Memory B cell (primary cell): ENCODE data around the gene LAYN.

Experiments used
- ATAC-seq: fragments of 150-1000 bp; cut with Tn5 transposase; 2 replicates; pipeline ENCODE4 v1.10.0; 2021; ENCODE audit warnings: low read depth, mild to moderate bottlenecking, moderate library complexity
- DNase-seq, 2 donors: peaks; one replicate each; pipeline ENCODE4 v3.0.0; 2022; ENCODE audit warnings: low spot score in 2 of 2
- H3K27ac Mint-ChIP-seq: one replicate; pipeline ENCODE4 v1.8.0; 2022; ENCODE audit warnings: mild to moderate bottlenecking, moderate library complexity, mixed read lengths
- H3K27me3 Mint-ChIP-seq: one replicate; pipeline ENCODE4 v1.8.0; 2022; ENCODE audit warnings: mixed read lengths
- H3K36me3 Mint-ChIP-seq: one replicate; pipeline ENCODE4 v1.8.0; 2022; ENCODE audit warnings: mild to moderate bottlenecking, mixed read lengths
- H3K4me1 Mint-ChIP-seq: one replicate; pipeline ENCODE4 v1.8.0; 2022; ENCODE audit warnings: mixed read lengths
- H3K4me3 Mint-ChIP-seq: one replicate; pipeline ENCODE4 v1.8.0; 2022; ENCODE audit warnings: mild to moderate bottlenecking, moderate library complexity, mixed read lengths
- H3K9me3 Mint-ChIP-seq: one replicate; pipeline ENCODE4 v1.8.0; 2022; ENCODE audit warnings: mixed read lengths

LAYN gene

DNA sequence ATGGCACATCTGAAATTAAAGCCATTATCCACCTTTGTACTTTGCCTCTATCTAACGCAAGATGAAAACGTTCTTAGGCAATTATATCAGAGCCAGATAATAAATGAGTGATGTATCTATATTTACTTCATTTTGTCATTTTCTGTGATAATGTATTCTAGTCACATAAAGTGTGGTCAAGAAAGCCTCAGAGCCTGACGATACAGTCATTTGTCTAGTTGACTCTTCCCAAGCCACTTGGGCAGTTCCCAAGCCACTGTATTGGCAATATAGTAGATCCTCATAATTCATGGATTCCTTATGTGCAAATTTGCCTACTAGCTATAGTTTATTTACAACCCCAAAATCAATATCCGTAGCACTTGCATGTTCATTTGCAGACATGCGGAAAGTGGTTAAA lies 18.1 kb upstream of the LAYN start:
- DNase-seq = no peak
- Mint-ChIP-seq H3K4me3 (no peak overlapping the region), H3K4me1 (no peaks in the 10 kb centered on the region), H3K27ac (no peak overlapping the region), H3K27me3 (peaks cover 10% of the 10 kb centered on the region), H3K36me3 (no peaks in the 10 kb centered on the region), H3K9me3 (no peaks in the 10 kb centered on the region)
- no peak for ATAC-seq

DNA sequence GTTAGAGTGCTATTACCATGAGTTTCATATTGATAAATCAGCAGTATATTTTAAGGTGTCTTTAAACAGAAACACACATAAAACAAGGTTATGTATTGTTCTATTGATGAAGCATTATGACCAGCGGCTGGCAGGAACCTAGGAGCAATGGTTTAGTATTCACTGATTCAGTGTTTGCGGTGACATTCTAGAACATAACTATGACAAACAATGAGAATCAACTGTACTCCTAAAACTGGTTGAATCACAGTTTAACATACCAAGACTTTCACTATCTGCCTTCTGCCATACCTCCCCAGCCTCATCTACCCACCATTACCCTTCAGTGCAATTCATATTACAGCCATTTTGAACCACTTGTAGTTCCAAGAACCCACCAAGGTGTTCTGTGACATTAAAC lies 17.2 kb upstream of the LAYN start:
- no peak for ATAC-seq
- H3K27ac Mint-ChIP-seq = no peak overlapping the region

DNA sequence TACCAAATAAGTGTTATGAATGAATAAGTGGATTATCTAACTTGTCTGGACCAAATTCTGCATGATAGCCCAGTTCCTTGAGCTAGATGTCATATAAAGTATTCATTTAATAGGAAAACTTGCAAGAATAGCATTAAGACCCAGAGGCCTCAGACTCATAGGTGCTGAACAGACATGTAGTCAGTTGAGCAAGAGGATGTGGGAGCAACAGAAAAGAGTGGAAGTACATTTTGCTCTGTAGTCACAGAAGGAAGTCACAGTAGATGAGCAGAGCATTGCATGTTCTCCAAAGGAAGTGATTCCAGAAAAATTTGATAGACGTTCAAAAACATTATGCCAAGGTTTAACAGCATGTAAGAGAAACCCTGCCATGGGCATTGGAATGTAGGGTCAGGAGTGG lies 16.5 kb upstream of the LAYN start:
- peaks cover 10% of the 10 kb centered on the region for H3K27me3 Mint-ChIP-seq
- no peak overlapping the region for H3K4me3 Mint-ChIP-seq
- H3K4me1 Mint-ChIP-seq = no peaks in the 10 kb centered on the region
- no peak for ATAC-seq
- no peak overlapping the region for H3K27ac Mint-ChIP-seq
- no peak for DNase-seq
- H3K9me3 Mint-ChIP-seq = no peaks in the 10 kb centered on the region
- H3K36me3 Mint-ChIP-seq = no peaks in the 10 kb centered on the region

More for the DNA sequence above, 17.2 kb upstream of the LAYN start:
- Mint-ChIP-seq H3K36me3 (no peaks in the 10 kb centered on the region), H3K4me3 (no peak overlapping the region), H3K27me3 (peaks cover 10% of the 10 kb centered on the region), H3K4me1 (no peaks in the 10 kb centered on the region), H3K9me3 (no peaks in the 10 kb centered on the region)
- DNase-seq = no peak

DNA sequence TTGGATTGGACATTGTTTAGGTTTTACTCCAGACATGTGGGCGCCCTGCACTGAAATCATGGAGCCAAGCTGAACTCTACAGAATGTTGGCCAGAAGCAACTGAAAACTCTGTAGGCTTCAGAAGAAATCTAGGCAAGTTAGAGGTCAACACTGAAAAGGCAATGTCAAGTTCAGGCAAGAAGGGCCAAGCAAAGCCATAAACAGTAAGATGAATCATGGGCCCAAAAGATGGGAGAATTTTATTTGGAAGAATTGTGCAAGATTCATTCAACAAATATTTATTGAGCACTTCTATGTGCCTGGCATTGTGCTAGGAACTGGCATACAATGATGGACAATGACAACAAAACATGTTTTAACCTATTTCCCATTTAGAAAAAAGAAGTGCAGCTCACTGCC lies 15.1 kb upstream of the LAYN start:
- Mint-ChIP-seq H3K4me3 (no peak overlapping the region), H3K4me1 (no peaks in the 10 kb centered on the region)

DNA sequence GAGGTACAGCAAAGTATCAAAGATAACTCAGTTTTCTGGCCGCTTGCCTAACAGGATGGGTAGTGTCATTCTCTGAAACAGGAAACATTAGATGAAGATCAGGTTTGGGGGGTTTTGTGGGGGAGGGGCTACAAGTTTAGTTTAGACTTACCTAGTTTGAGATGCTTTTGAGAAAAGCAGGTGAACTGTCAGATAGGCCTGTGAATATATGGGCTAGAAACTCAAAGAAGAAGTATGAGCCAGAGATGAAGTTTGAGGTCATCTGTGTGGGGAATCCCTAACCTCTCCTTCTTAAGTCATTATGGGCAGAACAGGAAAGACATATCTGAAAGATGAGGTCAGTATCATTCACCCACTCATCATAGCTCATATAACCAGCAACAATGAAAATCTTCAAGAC lies 14.0 kb upstream of the LAYN start:
- ATAC-seq = peak; percentile 85
- no peak for DNase-seq
- Mint-ChIP-seq H3K36me3 (no peaks in the 10 kb centered on the region), H3K9me3 (no peaks in the 10 kb centered on the region), H3K27me3 (peaks cover 12% of the 10 kb centered on the region), H3K27ac (no peak overlapping the region), H3K4me3 (no peak overlapping the region), H3K4me1 (no peaks in the 10 kb centered on the region)

More for the DNA sequence above, 15.1 kb upstream of the LAYN start:
- ATAC-seq (no peak), DNase-seq (no peak)
- H3K9me3 Mint-ChIP-seq = no peaks in the 10 kb centered on the region
- H3K27me3 Mint-ChIP-seq = peaks cover 10% of the 10 kb centered on the region
- H3K27ac Mint-ChIP-seq = peak overlapping the region; percentile 10
- no peaks in the 10 kb centered on the region for H3K36me3 Mint-ChIP-seq

DNA sequence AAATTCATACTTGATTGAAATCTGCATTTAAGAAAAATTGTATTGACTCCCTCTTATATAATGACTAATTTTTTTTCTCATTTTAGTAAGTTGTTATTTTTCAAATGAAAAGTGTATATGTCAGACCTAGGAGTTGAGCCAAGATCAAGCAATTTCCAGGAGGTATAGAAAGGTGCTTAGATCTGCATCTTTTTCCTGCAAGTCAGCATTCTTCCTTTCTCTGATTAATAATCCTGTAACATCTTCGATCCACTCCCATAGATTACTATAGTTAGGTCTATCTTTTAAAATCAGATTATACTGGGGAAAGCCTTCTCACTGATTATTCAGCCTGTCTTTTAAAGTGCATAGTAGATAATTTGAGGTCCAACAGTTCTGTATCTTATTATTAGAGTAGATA lies 13.2 kb upstream of the LAYN start:
- ATAC-seq = no peak
- Mint-ChIP-seq H3K9me3 (no peaks in the 10 kb centered on the region), H3K27me3 (peaks cover 13% of the 10 kb centered on the region), H3K4me1 (no peaks in the 10 kb centered on the region), H3K4me3 (no peak overlapping the region), H3K36me3 (no peaks in the 10 kb centered on the region), H3K27ac (no peak overlapping the region)
- DNase-seq = no peak

DNA sequence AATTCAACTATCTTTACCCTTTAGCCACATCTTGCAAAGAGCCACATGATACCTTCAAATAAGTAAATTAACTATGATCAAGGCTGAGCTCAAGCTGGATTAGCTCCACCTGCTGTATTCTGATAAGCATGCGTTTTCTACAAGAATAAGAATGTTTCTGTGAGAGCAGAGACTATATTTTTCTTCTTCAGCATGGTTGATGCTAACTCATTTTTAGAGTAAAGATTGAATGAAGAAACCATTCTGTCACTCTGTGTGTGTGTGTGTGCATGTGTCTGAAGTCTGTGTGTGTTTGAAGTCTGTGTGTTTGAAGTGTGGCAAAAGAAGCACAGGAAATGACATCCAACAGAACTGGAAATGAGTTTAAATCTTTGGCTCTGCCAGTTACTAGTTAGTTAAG lies 12.0 kb upstream of the LAYN start:
- Mint-ChIP-seq H3K4me3 (no peak overlapping the region), H3K27ac (no peak overlapping the region), H3K36me3 (no peaks in the 10 kb centered on the region), H3K9me3 (no peaks in the 10 kb centered on the region), H3K27me3 (peaks cover 12% of the 10 kb centered on the region), H3K4me1 (no peaks in the 10 kb centered on the region)
- ATAC-seq (no peak), DNase-seq (no peak)

DNA sequence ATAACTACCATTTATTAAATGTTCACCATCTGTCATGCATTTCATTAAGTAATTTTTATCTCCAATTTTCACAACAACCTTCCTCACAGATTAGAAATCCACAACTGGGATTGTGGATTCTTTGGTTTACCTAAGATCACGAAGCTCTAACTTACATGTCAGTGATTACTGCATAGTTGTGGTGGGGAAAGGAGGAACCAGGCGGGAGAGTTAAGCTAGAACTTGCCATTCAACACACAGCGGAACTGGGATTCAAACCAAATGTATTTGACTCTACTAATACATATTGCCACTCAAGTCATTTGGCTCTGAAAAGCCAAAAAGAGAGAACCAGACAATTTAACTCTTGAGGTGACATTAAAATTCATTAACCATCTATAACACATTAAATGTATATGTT lies 10.4 kb upstream of the LAYN start:
- Mint-ChIP-seq H3K4me1 (no peaks in the 10 kb centered on the region), H3K9me3 (no peaks in the 10 kb centered on the region), H3K27ac (no peak overlapping the region), H3K27me3 (peaks cover 11% of the 10 kb centered on the region), H3K4me3 (no peak overlapping the region), H3K36me3 (no peaks in the 10 kb centered on the region)
- ATAC-seq (no peak), DNase-seq (no peak)

DNA sequence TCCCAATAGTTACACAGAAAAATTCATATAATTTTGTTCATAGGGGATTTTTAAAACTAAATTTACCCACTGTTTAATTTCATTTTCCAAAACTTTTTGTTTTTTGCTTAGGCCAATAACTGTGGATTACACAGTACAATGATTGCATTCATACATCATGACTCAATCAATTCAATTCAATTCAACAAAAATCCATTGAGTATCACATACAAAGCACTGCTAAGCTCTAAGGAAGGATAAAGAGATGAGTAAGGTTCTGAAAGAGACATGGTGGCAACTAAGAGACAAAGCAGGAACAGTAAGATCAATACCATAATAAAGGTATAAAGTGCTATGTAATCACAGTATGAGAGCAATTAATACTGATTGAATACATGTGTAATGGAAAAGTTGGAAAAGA lies 9.4 kb upstream of the LAYN start:
- H3K4me3 Mint-ChIP-seq = no peak overlapping the region
- H3K27me3 Mint-ChIP-seq = peaks cover 10% of the 10 kb centered on the region
- H3K36me3 Mint-ChIP-seq = no peaks in the 10 kb centered on the region
- no peaks in the 10 kb centered on the region for H3K9me3 Mint-ChIP-seq
- DNase-seq (no peak), ATAC-seq (no peak)
- H3K27ac Mint-ChIP-seq = no peak overlapping the region
- H3K4me1 Mint-ChIP-seq = no peaks in the 10 kb centered on the region

DNA sequence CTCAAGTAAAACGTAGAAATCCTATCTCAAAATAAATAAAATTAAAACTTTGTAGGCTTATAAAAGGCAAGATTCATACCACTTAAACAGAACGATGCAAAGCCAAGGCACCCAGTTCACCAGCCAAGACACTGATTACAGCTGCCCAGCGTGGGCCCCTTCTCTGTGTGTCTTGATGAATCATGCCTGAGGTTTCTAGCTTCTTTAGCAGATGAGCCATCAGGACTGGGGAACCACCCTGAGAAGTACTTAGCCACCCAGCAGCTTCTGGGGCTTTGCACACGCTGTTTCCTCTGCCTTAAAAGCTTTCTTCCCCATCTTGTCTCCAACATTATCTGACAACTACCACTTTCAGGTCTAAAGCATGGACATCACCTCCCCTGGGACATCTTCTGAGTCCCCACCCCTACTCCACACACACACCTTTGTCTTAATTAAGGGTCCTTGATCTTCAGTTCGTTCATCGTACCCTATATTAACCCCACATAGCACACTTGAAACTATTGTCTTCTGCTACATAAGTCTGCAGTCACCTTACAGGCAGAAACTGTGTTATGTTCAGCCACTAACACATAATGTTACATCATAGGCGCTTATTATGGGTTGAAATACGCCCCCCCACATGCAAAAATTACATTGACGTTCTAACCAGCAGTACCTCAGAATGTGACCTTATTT lies 8.7 kb upstream of the LAYN start:
- no peak overlapping the region for H3K27ac Mint-ChIP-seq
- peaks cover 10% of the 10 kb centered on the region for H3K27me3 Mint-ChIP-seq
- H3K4me1 Mint-ChIP-seq = no peaks in the 10 kb centered on the region
- no peaks in the 10 kb centered on the region for H3K9me3 Mint-ChIP-seq
- peak; percentile 55 for ATAC-seq
- no peaks in the 10 kb centered on the region for H3K36me3 Mint-ChIP-seq
- DNase-seq = no peak
- no peak overlapping the region for H3K4me3 Mint-ChIP-seq

DNA sequence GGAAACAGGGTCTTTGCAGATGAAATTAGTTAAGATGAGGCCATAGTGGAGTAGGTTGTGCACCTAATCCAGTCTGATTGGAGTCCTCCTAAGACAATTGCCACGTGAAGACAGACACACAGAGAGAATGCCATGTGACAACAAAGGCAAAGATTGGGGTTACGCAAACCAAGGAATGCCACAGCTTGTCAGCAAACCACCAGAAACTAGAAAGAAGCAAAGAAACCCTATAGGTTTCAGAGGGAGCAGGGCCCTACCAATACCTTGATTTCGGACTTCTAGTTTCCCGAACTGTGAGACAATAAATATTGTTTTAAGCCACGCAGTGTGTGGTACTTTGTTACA lies 8.2 kb upstream of the LAYN start:
- Mint-ChIP-seq H3K9me3 (no peaks in the 10 kb centered on the region), H3K4me3 (no peak overlapping the region), H3K27ac (no peak overlapping the region), H3K36me3 (no peaks in the 10 kb centered on the region), H3K4me1 (no peaks in the 10 kb centered on the region), H3K27me3 (peaks cover 10% of the 10 kb centered on the region)
- ATAC-seq (no peak), DNase-seq (no peak)

DNA sequence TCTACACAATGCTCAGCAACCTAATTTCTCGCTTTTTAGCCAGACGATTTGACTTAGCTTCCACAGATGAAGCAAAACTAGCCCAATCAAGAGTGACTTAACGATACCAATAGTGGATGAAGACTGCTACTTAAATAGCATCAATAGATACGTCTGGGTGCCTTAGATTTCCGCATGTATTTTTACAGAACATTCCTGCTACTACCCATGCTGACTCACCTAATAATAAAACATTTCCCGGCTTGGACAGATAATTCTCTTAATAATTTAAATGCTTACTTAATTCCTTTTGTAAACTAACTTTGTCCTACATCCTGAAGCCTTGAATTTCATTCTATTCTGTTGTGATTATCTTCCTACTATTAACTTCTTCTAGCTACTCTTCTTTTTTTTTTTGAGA lies 5.2 kb upstream of the LAYN start:
- DNase-seq (no peak), ATAC-seq (no peak)
- Mint-ChIP-seq H3K9me3 (no peaks in the 10 kb centered on the region), H3K4me1 (peaks cover 3% of the 10 kb centered on the region), H3K4me3 (no peak overlapping the region), H3K27me3 (peaks cover 24% of the 10 kb centered on the region), H3K27ac (no peak overlapping the region), H3K36me3 (no peaks in the 10 kb centered on the region)

DNA sequence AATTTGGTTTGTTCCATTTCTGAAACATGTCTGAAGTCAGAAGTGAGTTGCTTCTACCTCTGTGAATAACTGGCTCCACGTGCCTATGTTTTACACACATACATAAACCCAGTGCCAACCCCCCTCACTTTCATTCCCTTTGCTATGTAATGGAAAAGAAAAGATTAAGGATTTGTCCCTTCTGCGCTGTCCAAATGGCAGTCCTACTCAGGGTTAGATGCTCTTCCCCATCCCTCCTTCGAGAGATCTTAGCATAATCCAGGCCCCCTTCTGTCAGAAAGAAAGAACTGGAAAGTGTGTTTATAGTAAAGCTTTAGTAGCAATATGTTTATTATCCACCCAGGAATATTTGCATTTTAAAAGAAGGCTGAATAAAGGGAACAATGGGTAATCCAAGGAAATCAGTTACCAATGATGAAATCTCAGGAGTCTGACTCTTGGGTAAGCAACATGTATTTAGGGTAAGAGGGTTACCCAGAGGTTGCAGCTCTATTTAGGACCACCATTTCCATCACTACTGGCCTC lies 3.1 kb upstream of the LAYN start:
- H3K27me3 Mint-ChIP-seq = peaks cover 23% of the 10 kb centered on the region
- no peaks in the 10 kb centered on the region for H3K9me3 Mint-ChIP-seq
- DNase-seq (no peak), ATAC-seq (no peak)
- H3K4me1 Mint-ChIP-seq = peaks cover 6% of the 10 kb centered on the region
- no peaks in the 10 kb centered on the region for H3K36me3 Mint-ChIP-seq
- H3K27ac Mint-ChIP-seq = no peak overlapping the region
- H3K4me3 Mint-ChIP-seq = no peak overlapping the region

DNA sequence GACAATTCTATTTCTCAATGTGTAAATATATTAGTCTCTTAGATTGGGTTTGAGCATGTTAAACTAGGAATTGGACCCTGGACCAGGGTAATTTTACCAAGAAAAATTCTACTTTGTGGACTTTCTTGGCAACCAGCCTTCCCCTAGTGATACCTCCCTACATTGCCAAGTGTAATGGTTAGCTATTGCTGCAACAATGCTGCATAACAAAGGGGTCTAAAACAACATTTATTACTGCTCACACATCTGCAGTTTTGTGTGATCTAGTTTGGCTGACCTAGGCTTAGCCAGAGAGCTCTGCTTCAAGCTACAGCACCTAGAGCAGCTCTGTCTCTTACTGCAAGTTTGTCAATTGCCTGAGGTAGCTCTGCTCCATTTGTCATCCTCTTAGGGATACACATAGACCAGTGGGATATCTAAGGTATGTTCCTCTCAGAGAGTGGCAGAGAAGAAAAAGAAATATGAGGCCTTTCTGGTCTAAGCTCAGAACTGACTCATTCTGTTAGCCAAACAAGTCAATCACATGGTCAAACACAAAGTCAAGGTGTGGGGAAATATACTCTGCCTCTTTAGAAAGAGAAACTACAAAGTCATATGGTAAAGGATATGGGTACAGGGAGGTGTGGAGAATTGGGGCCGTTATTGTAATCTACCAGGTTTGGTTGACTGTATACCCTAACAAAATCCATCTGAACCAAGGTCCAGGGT lies 2.0 kb upstream of the LAYN start:
- DNase-seq = no peak
- H3K27me3 Mint-ChIP-seq = peaks cover 29% of the 10 kb centered on the region

More for the DNA sequence above, 2.0 kb upstream of the LAYN start:
- peaks cover 6% of the 10 kb centered on the region for H3K4me1 Mint-ChIP-seq
- no peak overlapping the region for H3K27ac Mint-ChIP-seq
- no peaks in the 10 kb centered on the region for H3K36me3 Mint-ChIP-seq
- no peak overlapping the region for H3K4me3 Mint-ChIP-seq
- no peaks in the 10 kb centered on the region for H3K9me3 Mint-ChIP-seq
- ATAC-seq = no peak
